ENCODE results near the gene PSAPL1. TPM values are rescaled to one million over a fixed set of nuclear protein-coding genes. Genes with fewer than 3 reads are reported as not detected.

The PSAPL1 gene
- total RNA-seq, 1 experiment from 2014 or later, result 0.05 TPM

DNA sequence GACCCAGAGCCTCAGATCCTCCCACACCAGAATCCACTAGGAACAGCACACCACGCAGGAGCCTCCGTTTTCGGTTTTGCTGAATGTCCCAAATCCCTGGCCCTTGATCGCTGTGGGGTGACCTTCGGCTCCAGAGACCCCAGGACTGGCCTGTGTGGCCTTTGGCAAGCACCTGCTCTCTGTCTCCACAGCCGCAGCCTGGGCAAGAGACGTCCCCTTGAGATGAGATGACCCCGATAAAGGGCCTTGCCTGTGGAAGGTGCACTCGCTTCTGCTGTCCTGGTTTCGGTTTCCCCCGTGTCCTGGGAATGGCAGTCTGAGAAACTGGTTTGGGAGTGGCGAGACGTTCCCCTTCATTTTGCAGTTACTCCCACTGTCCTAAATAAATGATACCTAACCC, 9.6 kb downstream of the PSAPL1 start:
- ChIA-PET CTCF (no interaction called here), RAD21 (ENCODE audit: low non-redundant PET in 1 of 2, low total read pairs in 2 of 2, uncharacterized antibody in 2 of 2, unreplicated experiment in 2 of 2) (no interaction called here), POLR2A (no interaction called here)
- TF ChIP-seq, protein P1, sequence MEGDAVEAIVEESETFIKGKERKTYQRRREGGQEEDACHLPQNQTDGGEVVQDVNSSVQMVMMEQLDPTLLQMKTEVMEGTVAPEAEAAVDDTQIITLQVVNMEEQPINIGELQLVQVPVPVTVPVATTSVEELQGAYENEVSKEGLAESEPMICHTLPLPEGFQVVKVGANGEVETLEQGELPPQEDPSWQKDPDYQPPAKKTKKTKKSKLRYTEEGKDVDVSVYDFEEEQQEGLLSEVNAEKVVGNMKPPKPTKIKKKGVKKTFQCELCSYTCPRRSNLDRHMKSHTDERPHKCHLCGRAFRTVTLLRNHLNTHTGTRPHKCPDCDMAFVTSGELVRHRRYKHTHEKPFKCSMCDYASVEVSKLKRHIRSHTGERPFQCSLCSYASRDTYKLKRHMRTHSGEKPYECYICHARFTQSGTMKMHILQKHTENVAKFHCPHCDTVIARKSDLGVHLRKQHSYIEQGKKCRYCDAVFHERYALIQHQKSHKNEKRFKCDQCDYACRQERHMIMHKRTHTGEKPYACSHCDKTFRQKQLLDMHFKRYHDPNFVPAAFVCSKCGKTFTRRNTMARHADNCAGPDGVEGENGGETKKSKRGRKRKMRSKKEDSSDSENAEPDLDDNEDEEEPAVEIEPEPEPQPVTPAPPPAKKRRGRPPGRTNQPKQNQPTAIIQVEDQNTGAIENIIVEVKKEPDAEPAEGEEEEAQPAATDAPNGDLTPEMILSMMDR (IDR thresholded peaks at IDR 0.05 in 2 of 3, conservative IDR thresholded peaks at IDR 0.05 in 1 of 3; ENCODE audit: borderline replicate concordance in 1 of 3, insufficient read depth in 1 of 3, low read depth in 2 of 3, low read length in 2 of 3), result no peak
- TF ChIP-seq EGR1 (IDR thresholded peaks at IDR 0.05; ENCODE audit: low read depth) (no peak), POLR2A (IDR thresholded peaks at IDR 0.05; ENCODE audit: borderline replicate concordance, extremely low read depth, insufficient read depth, insufficient read length) (no peak), YY1 (IDR thresholded peaks at IDR 0.05; ENCODE audit: extremely low read depth, insufficient replicate concordance, low read depth, low read length) (no peak)
- no peaks in the 10 kb centered on the region for H3K9me3 ChIP-seq (ENCODE audit: control insufficient read depth in 1 of 2, insufficient read depth in 1 of 2, low read depth in 1 of 2, low read length in 2 of 2)
- no peaks in the 10 kb centered on the region for H3K36me3 ChIP-seq (ENCODE audit: control insufficient read depth in 1 of 2, insufficient read depth in 2 of 2, low read length in 2 of 2)
- no peak overlapping the region for H2AFZ ChIP-seq (ENCODE audit: low read depth, low read length, poor library complexity, severe bottlenecking)
- no peaks in the 10 kb centered on the region for H4K20me1 ChIP-seq (ENCODE audit: insufficient read depth)
- DNase-seq (ENCODE audit: low read depth, low spot score) (no peak), ATAC-seq (no peak)
- H3K4me1 ChIP-seq (ENCODE audit: control insufficient read depth in 1 of 2, insufficient read depth in 2 of 2, low read length in 2 of 2), result peaks cover 7% of the 10 kb centered on the region in 2 experiments
- no peaks in the 10 kb centered on the region for H3K9me2 ChIP-seq (ENCODE audit: insufficient read depth)
- BruUV-seq (replicated peaks), result no TSS peak
- H3K79me2 ChIP-seq (ENCODE audit: insufficient read depth, low read length), result no peaks in the 10 kb centered on the region
- intact Hi-C loops (cut with micrococcal nuclease), result no loop called here
- no peak overlapping the region for H3K27ac ChIP-seq (ENCODE audit: low read depth, low read length)
- no peak overlapping the region for H3K4me2 ChIP-seq (ENCODE audit: low read length)
- H3K27me3 ChIP-seq (ENCODE audit: insufficient read depth, low read length), result no peaks in the 10 kb centered on the region
- no peak overlapping the region for H3K9ac ChIP-seq (ENCODE audit: low read length)
- no peak overlapping the region for H3K4me3 ChIP-seq (replicated peaks in 1 of 2; ENCODE audit: low read depth in 1 of 2, low read length in 2 of 2)

DNA sequence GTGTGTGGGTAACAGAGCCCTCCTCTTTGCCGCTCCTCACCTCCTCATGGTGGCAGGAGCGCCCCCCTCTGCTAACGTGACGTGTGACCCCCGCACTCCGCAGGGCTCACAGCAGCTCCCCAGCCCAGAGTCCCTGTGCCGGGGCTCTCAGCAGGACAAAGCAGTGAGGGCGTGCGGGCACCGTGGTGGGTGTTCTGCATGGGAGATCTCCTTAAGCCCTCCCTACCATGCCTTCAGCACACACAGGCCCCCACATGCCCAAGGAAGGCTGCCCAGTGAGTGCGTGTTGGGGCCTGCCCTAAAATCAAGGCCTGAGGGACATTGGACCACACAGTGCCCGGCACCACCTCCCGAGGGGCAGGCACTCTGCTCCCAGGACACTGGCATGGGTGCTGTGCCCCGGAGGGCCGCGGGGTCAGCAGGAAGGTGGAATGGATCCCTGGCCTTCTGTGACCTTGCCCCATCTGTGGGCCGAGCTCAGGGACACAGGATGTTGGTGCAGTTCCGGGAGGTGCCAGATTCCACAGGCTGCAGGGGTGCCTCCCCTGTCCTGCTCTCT, 10.1 kb downstream of the PSAPL1 start:
- Histone ChIP-seq H3K9me2 (ENCODE audit: insufficient read depth) (no peaks in the 10 kb centered on the region), H3K9me3 (ENCODE audit: control insufficient read depth in 1 of 2, insufficient read depth in 1 of 2, low read depth in 1 of 2, low read length in 2 of 2) (no peaks in the 10 kb centered on the region), H3K4me1 (ENCODE audit: control insufficient read depth in 1 of 2, insufficient read depth in 2 of 2, low read length in 2 of 2) (peaks cover 2% of the 10 kb centered on the region in 2 experiments; a peak in 3 of 4 replicates), H4K20me1 (ENCODE audit: insufficient read depth) (no peaks in the 10 kb centered on the region), H3K79me2 (ENCODE audit: insufficient read depth, low read length) (no peaks in the 10 kb centered on the region), H3K4me3 (replicated peaks in 1 of 2; ENCODE audit: low read depth in 1 of 2, low read length in 2 of 2) (no peak overlapping the region), H3K27ac (ENCODE audit: low read depth, low read length) (no peak overlapping the region), H3K36me3 (ENCODE audit: control insufficient read depth in 1 of 2, insufficient read depth in 2 of 2, low read length in 2 of 2) (no peaks in the 10 kb centered on the region), H3K9ac (ENCODE audit: low read length) (no peak overlapping the region), H2AFZ (ENCODE audit: low read depth, low read length, poor library complexity, severe bottlenecking) (no peak overlapping the region), H3K4me2 (ENCODE audit: low read length) (no peak overlapping the region), H3K27me3 (ENCODE audit: insufficient read depth, low read length) (no peaks in the 10 kb centered on the region)
- intact Hi-C loops (cut with micrococcal nuclease), result no loop called here
- ChIA-PET POLR2A (no interaction called here), RAD21 (ENCODE audit: low non-redundant PET in 1 of 2, low total read pairs in 2 of 2, uncharacterized antibody in 2 of 2, unreplicated experiment in 2 of 2) (no interaction called here), CTCF (no interaction called here)
- ATAC-seq (no peak), DNase-seq (ENCODE audit: low read depth, low spot score) (no peak)
- no TSS peak for BruUV-seq (replicated peaks)
- no peak for TF ChIP-seq SP1 (IDR thresholded peaks at IDR 0.05; ENCODE audit: low read depth)
- no peak for TF ChIP-seq ZFX (IDR thresholded peaks at IDR 0.05)
- no peak for TF ChIP-seq ELF1 (IDR thresholded peaks at IDR 0.05; ENCODE audit: borderline replicate concordance, low read depth)
- TF ChIP-seq SIN3A (IDR thresholded peaks at IDR 0.05; ENCODE audit: low read depth), result no peak
- TF ChIP-seq TCF7L2 (IDR thresholded peaks at IDR 0.05; ENCODE audit: borderline replicate concordance, extremely low read depth, insufficient read depth, insufficient read length), result no peak
- no peak for TF ChIP-seq YY1 (IDR thresholded peaks at IDR 0.05; ENCODE audit: extremely low read depth, insufficient replicate concordance, low read depth, low read length)
- no peak for TF ChIP-seq ZNF274 (IDR thresholded peaks at IDR 0.05; ENCODE audit: low read depth, low read length)
- no peak for TF ChIP-seq CBX3 (IDR thresholded peaks at IDR 0.05; ENCODE audit: low read depth)
- TF ChIP-seq, protein P2, sequence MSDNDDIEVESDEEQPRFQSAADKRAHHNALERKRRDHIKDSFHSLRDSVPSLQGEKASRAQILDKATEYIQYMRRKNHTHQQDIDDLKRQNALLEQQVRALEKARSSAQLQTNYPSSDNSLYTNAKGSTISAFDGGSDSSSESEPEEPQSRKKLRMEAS (IDR thresholded peaks at IDR 0.05), result no peak
- TF ChIP-seq, protein P1 (IDR thresholded peaks at IDR 0.05 in 2 of 3, conservative IDR thresholded peaks at IDR 0.05 in 1 of 3; ENCODE audit: borderline replicate concordance in 1 of 3, insufficient read depth in 1 of 3, low read depth in 2 of 3, low read length in 2 of 3), result no peak
- TF ChIP-seq, protein P3, sequence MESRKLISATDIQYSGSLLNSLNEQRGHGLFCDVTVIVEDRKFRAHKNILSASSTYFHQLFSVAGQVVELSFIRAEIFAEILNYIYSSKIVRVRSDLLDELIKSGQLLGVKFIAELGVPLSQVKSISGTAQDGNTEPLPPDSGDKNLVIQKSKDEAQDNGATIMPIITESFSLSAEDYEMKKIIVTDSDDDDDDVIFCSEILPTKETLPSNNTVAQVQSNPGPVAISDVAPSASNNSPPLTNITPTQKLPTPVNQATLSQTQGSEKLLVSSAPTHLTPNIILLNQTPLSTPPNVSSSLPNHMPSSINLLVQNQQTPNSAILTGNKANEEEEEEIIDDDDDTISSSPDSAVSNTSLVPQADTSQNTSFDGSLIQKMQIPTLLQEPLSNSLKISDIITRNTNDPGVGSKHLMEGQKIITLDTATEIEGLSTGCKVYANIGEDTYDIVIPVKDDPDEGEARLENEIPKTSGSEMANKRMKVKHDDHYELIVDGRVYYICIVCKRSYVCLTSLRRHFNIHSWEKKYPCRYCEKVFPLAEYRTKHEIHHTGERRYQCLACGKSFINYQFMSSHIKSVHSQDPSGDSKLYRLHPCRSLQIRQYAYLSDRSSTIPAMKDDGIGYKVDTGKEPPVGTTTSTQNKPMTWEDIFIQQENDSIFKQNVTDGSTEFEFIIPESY (IDR thresholded peaks at IDR 0.05; ENCODE audit: extremely low read depth, insufficient replicate concordance, low read length), result no peak
